B cell (primary cell): ENCODE results near the gene ASCL2. TPM values are rescaled to one million over a fixed set of nuclear protein-coding genes. Genes with fewer than 3 reads are reported as not detected.

Source experiments
- ATAC-seq: fragments of 200-7000 bp; cut with Tn5 transposase; one replicate; pipeline ENCODE4 v1.10.0; 2021; ENCODE audit warnings: low read depth, mild to moderate bottlenecking, moderate number of reproducible peaks, moderate library complexity
- CTCF ChIA-PET: fragments of 350-600 bp; sonication (Branson Sonifier 250); formaldehyde crosslinking; loops from one replicate; lab custom pipeline; 2021; ENCODE audit warnings: antibody characterized with exemption, inconsistent platforms; lab: Charles Lee
- POLR2A ChIA-PET: fragments of 350-600 bp; sonication (Branson Sonifier 250); formaldehyde crosslinking; loops from one replicate; lab custom pipeline; 2021; ENCODE audit warnings: antibody characterized with exemption; lab: Charles Lee
- DNase-seq: peaks from one replicate; pipeline ENCODE4 v3.0.0; 2013
- H2AFZ ChIP-seq: 2 replicates; pipeline ENCODE4 v1.6.1; 2012; ENCODE audit warnings: mild to moderate bottlenecking, low read depth, low read length; ENCODE audit not compliant: insufficient read depth, poor library complexity, severe bottlenecking
- H3K27ac ChIP-seq, 2 donors: 1 replicate in 1 of 2; 2 replicates in 1 of 2; pipeline ENCODE4 v1.5.1; 2012 to 2013; ENCODE audit warnings: low read length in 2 of 2, mild to moderate bottlenecking in 2 of 2, moderate library complexity in 1 of 2
- H3K27me3 ChIP-seq, 4 experiments: fragments of 200-600 bp in 1 of 4; sonication (generic) in 1 of 4; replicated peaks in 1 of 4; 1 replicate in 2 of 4; 2 replicates in 2 of 4; pipeline versions ENCODE4 v1.6.1 to v1.7.0; 2013 to 2016; ENCODE audit warnings: low read length in 3 of 4, mild to moderate bottlenecking in 2 of 4, mixed read lengths in 1 of 4, moderate library complexity in 1 of 4; ENCODE audit not compliant: insufficient read depth in 4 of 4, control insufficient read depth in 3 of 4; ENCODE audit errors: control extremely low read depth in 1 of 4
- H3K36me3 ChIP-seq, 2 experiments: replicated peaks in 1 of 2; 1 replicate in 1 of 2; 2 replicates in 1 of 2; pipeline versions ENCODE4 v1.6.1 to v1.7.1; 2013; ENCODE audit warnings: low read length in 1 of 2; ENCODE audit not compliant: insufficient read depth in 2 of 2, control insufficient read depth in 1 of 2; ENCODE audit errors: control extremely low read depth in 1 of 2, extremely low read depth in 1 of 2
- H3K4me1 ChIP-seq, 2 donors: fragments of 200-600 bp in 1 of 2; sonication (generic) in 1 of 2; 1 replicate in 1 of 2; 2 replicates in 1 of 2; pipeline versions ENCODE4 v1.5.1 to v1.6.1; 2013 to 2017; ENCODE audit warnings: low read length in 2 of 2; ENCODE audit not compliant: control insufficient read depth in 2 of 2, insufficient read depth in 2 of 2
- H3K4me2 ChIP-seq: replicated peaks from 2 replicates; pipeline ENCODE3; 2012; ENCODE audit warnings: mild to moderate bottlenecking, low read depth, low read length; ENCODE audit not compliant: poor library complexity, severe bottlenecking
- H3K4me3 ChIP-seq, 5 experiments: fragments of 200-600 bp in 1 of 5; sonication (generic) in 1 of 5; 1 replicate in 3 of 5; 2 replicates in 2 of 5; pipeline versions ENCODE4 v1.5.1 to v1.7.0; 2011 to 2016; ENCODE audit warnings: low read length in 4 of 5, mild to moderate bottlenecking in 4 of 5, low read depth in 2 of 5, control low read depth in 1 of 5, moderate library complexity in 1 of 5; ENCODE audit not compliant: insufficient read depth in 1 of 5; ENCODE audit errors: control extremely low read depth in 1 of 5, extremely low read depth in 1 of 5
- H3K79me2 ChIP-seq: fragments of 200-600 bp; sonication (generic); one replicate; pipeline ENCODE4 v1.6.0; 2016; ENCODE audit warnings: low read length; ENCODE audit not compliant: control insufficient read depth, insufficient read depth
- H3K9ac ChIP-seq: fragments of 200-600 bp; sonication (generic); 2 replicates; pipeline ENCODE4 v1.6.1; 2017; ENCODE audit warnings: mild to moderate bottlenecking, low read length, moderate library complexity
- H3K9me3 ChIP-seq, 3 donors: one replicate each; pipeline versions ENCODE4 v1.6.1 to v1.7.1; 2013; ENCODE audit warnings: low read length in 2 of 3; ENCODE audit not compliant: control insufficient read depth in 2 of 3, insufficient read depth in 1 of 3; ENCODE audit errors: control extremely low read depth in 1 of 3
- H4K20me1 ChIP-seq: 2 replicates; pipeline ENCODE4 v1.6.0; 2012; ENCODE audit warnings: mild to moderate bottlenecking, low read length; ENCODE audit not compliant: insufficient read depth, control insufficient read depth, poor library complexity, severe bottlenecking
- H3K27ac Mint-ChIP-seq: one replicate; pipeline ENCODE4 v1.8.0; 2021; ENCODE audit warnings: mixed read lengths
- H3K27me3 Mint-ChIP-seq: one replicate; pipeline ENCODE4 v1.8.0; 2021; ENCODE audit warnings: mixed read lengths
- H3K4me1 Mint-ChIP-seq: one replicate; pipeline ENCODE4 v1.8.0; 2021; ENCODE audit warnings: mixed read lengths
- H3K4me3 Mint-ChIP-seq: one replicate; pipeline ENCODE4 v1.8.0; 2021; ENCODE audit warnings: mixed read lengths
- H3K9me3 Mint-ChIP-seq: one replicate; pipeline ENCODE4 v1.8.0; 2022; ENCODE audit warnings: mixed read lengths; ENCODE audit not compliant: insufficient read depth
- CTCF ChIP-seq: fragments of 200-600 bp; IDR thresholded peaks from one replicate; pipeline ENCODE4 v1.8.0; 2022; ENCODE audit warnings: antibody characterized with exemption, mild to moderate bottlenecking
- EZH2 ChIP-seq: IDR thresholded peaks from 2 replicates; pipeline ENCODE4 v1.6.1; 2012; ENCODE audit warnings: borderline replicate concordance, low read depth, mild to moderate bottlenecking, moderate library complexity, low read length; ENCODE audit not compliant: insufficient read depth, poor library complexity, severe bottlenecking
- WGBS: methylation state at CpG from one replicate; pipeline ENCODE4 v1.1.5; 2013; ENCODE audit warnings: missing lambda C conversion rate; ENCODE audit not compliant: insufficient coverage; 5-methylcytosine and 5-hydroxymethylcytosine counted together
- intact Hi-C: fragments of 100-400 bp; cut with micrococcal nuclease; formaldehyde crosslinking; loops from one replicate; pipeline ENCODE4 v1.10.0; 2022
- polyA plus RNA-seq: library from polyadenylated mRNA; depleted of rRNA; stranded (reverse); fragments of >200 nt; gene quantifications from 2 replicates; pipeline ENCODE4 v1.2.3, GENCODE V29; 2012
- total RNA-seq, 2 donors: library from RNA; stranded (reverse); fragments of 120-200 nt in 1 of 2; gene quantifications; 1 replicate in 1 of 2; 2 replicates in 1 of 2; pipeline versions ENCODE4 v1.2.3 to v1.2.4, GENCODE V29; 2013 to 2022

The ASCL2 gene
- total and polyA plus RNA-seq, 2 donors (not counting 1 experiment from before 2014, with no cell fraction given), result 2.1 to 2.2 TPM

- H3K9me3 ChIP-seq, result peaks cover 0 to 5% (median 0%) of the 10 kb centered on the region in 3 donors
- Mint-ChIP-seq H3K9me3 (no peaks in the 10 kb centered on the region), H3K27me3 (peaks cover 9% of the 10 kb centered on the region), H3K4me3 (no peak overlapping the region), H3K4me1 (no peaks in the 10 kb centered on the region), H3K27ac (no peak overlapping the region)
- H3K79me2 ChIP-seq, result no peaks in the 10 kb centered on the region
- H3K4me2 ChIP-seq, result no peak overlapping the region
- no peaks in the 10 kb centered on the region for H4K20me1 ChIP-seq
- ChIA-PET CTCF (no interaction called here), POLR2A (no interaction called here)
- ATAC-seq (no peak), DNase-seq (no peak)
- no peak overlapping the region for H3K27ac ChIP-seq
- intact Hi-C loops, result no loop called here
- 67% methylated on average over 1 of the region's 6 CpGs for WGBS
- no peak overlapping the region for H2AFZ ChIP-seq
- no peak overlapping the region for H3K4me3 ChIP-seq
- TF ChIP-seq EZH2 (no peak), CTCF (no peak)
- H3K4me1 ChIP-seq, result no peaks in the 10 kb centered on the region
- peaks cover 0 to 6% (median 0%) of the 10 kb centered on the region in 4 experiments for H3K27me3 ChIP-seq
- H3K9ac ChIP-seq, result no peak overlapping the region
- no peaks in the 10 kb centered on the region for H3K36me3 ChIP-seq
Observed at GRCh38 chr11:2252018-2252417, 18.4 kb downstream of the ASCL2 start.

- H3K4me3 Mint-ChIP-seq, result no peak overlapping the region
- ChIA-PET CTCF (no interaction called here), POLR2A (no interaction called here)
- H3K9me3 ChIP-seq, result peaks cover 0 to 5% (median 0%) of the 10 kb centered on the region in 3 donors
- H3K27ac ChIP-seq, result no peak overlapping the region
- ATAC-seq (no peak), DNase-seq (no peak)
- H3K4me1 ChIP-seq, result no peaks in the 10 kb centered on the region
- no peaks in the 10 kb centered on the region for H3K9me3 Mint-ChIP-seq
- H3K36me3 ChIP-seq, result no peaks in the 10 kb centered on the region
- no peak overlapping the region for H3K9ac ChIP-seq
- no peaks in the 10 kb centered on the region for H3K79me2 ChIP-seq
- TF ChIP-seq CTCF, result no peak
- TF ChIP-seq EZH2, result no peak
- no peaks in the 10 kb centered on the region for H4K20me1 ChIP-seq
- H3K4me1 Mint-ChIP-seq, result no peaks in the 10 kb centered on the region
- H3K27me3 ChIP-seq, result peaks cover 0 to 6% (median 0%) of the 10 kb centered on the region in 4 experiments
- intact Hi-C loops, result no loop called here
- 95% methylated on average over 4 of the region's 6 CpGs for WGBS
- no peak overlapping the region for H3K27ac Mint-ChIP-seq
- no peak overlapping the region for H3K4me3 ChIP-seq
- H2AFZ ChIP-seq, result no peak overlapping the region
- peaks cover 9% of the 10 kb centered on the region for H3K27me3 Mint-ChIP-seq
- no peak overlapping the region for H3K4me2 ChIP-seq
Observed at GRCh38 chr11:2251138-2251537, 19.2 kb downstream of the ASCL2 start.
